K562 (cell line): ENCODE data around the gene JUN. TPM values are rescaled to one million over a fixed set of nuclear protein-coding genes. Genes with fewer than 3 reads are reported as not detected.

Experiments
- HDGF ChIP-seq: fragments of 450-650 bp; IDR thresholded peaks from 2 replicates; pipeline ENCODE4 v1.6.1; 2016
- ILK ChIP-seq: fragments of 450-650 bp; IDR thresholded peaks from 2 replicates; pipeline ENCODE4 v1.6.1; 2016; ENCODE audit warnings: missing genetic modification characterization, low read depth, mild to moderate bottlenecking, missing compliant biosample characterization, moderate library complexity, borderline replicate concordance
- JUN ChIP-seq, 2 experiments: sonication (generic) in 1 of 2; formaldehyde crosslinking in 1 of 2; IDR thresholded peaks; 2 replicates each; pipeline versions ENCODE4 v1.6.1 to v1.8.0; 2012 to 2022; ENCODE audit warnings: borderline replicate concordance in 2 of 2, mild to moderate bottlenecking in 2 of 2, improper control_type of control experiment in 1 of 2, low read depth in 1 of 2, low read length in 1 of 2, missing genetic modification reagents in 1 of 2
- KLF10 ChIP-seq: fragments of 250-450 bp; sonication (Bioruptor Pico); IDR thresholded peaks from 2 replicates; pipeline ENCODE4 v1.6.1; 2021; ENCODE audit warnings: matching md5 sums
- PHF20 ChIP-seq: fragments of 450-650 bp; IDR thresholded peaks from 2 replicates; pipeline ENCODE4 v1.6.1; 2018; ENCODE audit not compliant: partially characterized antibody
- PHF8 ChIP-seq: fragments of 200-600 bp; sonication (generic); IDR thresholded peaks from 2 replicates; pipeline ENCODE4 v1.6.1; 2012; ENCODE audit warnings: mixed run types, mild to moderate bottlenecking, inconsistent platforms, low read length, moderate library complexity, borderline replicate concordance
- POLR2H ChIP-seq: IDR thresholded peaks from 2 replicates; pipeline ENCODE4 v1.6.1; 2016; ENCODE audit warnings: missing genetic modification characterization, low read depth, mild to moderate bottlenecking, control low read depth, missing compliant biosample characterization, moderate library complexity
- RBM15 ChIP-seq: fragments of 200-400 bp; formaldehyde crosslinking; IDR thresholded peaks from 2 replicates; pipeline ENCODE4 v1.6.1; 2018; ENCODE audit warnings: mild to moderate bottlenecking, low read length, moderate library complexity; ENCODE audit not compliant: insufficient read depth
- SMAD4 ChIP-seq: fragments of 250-450 bp; sonication (Bioruptor Pico); conservative IDR thresholded peaks from 2 replicates; pipeline ENCODE4 v1.8.0; 2021; ENCODE audit warnings: inconsistent platforms, mild to moderate bottlenecking, moderate library complexity
- SRSF9 ChIP-seq: fragments of 200-400 bp; formaldehyde crosslinking; IDR thresholded peaks from 2 replicates; pipeline ENCODE4 v1.6.1; 2017; ENCODE audit warnings: low read depth, low read length, borderline replicate concordance
- TCFL5 ChIP-seq: fragments of 250-450 bp; sonication (Bioruptor Pico); conservative IDR thresholded peaks from 2 replicates; pipeline ENCODE4 v1.6.1; 2021; ENCODE audit warnings: mild to moderate bottlenecking, moderate library complexity, matching md5 sums
- ZNF124 ChIP-seq: sonication (generic); formaldehyde crosslinking; IDR thresholded peaks from 2 replicates; pipeline ENCODE4 v1.8.1; 2022; ENCODE audit warnings: missing genetic modification reagents
- ZNF24 ChIP-seq: fragments of 450-650 bp; IDR thresholded peaks from 2 replicates; pipeline ENCODE4 v1.6.1; 2016
- ZNF316 ChIP-seq: fragments of 450-650 bp; IDR thresholded peaks from 2 replicates; pipeline ENCODE4 v1.6.1; 2016
- polyA plus RNA-seq, 8 experiments: library from polyadenylated mRNA; depleted of rRNA in 4 of 8; stranded (reverse) in 5 of 8; unstranded in 3 of 8; fragments of >200 nt; fragmentation: Nextera tagmentation in 2 of 8; fragmentation: Illumina TruSeq in 1 of 8; extraction: Ambion mirVana in 2 of 8; extraction: Trizol in 1 of 8; gene quantifications; 2 replicates each; pipeline versions ENCODE4 v1.2.1 to v1.2.3, GENCODE V29; 2011 to 2014; ENCODE audit warnings: inconsistent platforms in 1 of 8, missing spikeins in 1 of 8
- total RNA-seq, 7 experiments: library from RNA; depleted of rRNA in 6 of 7; stranded (reverse); fragments of >200 nt in 6 of 7; fragmentation: Illumina TruSeq in 2 of 7; extraction: Trizol in 2 of 7; gene quantifications; 2 replicates each; pipeline versions ENCODE4 v1.2.1 to v1.2.3, GENCODE V29; 2011 to 2021; ENCODE audit warnings: low replicate concordance in 1 of 7
- TF ChIP-seq, protein P1 (sequence below): fragments of 450-650 bp; conservative IDR thresholded peaks from 2 replicates; pipeline ENCODE4 v1.6.1; 2016; ENCODE audit warnings: missing genetic modification characterization, low read depth, mild to moderate bottlenecking, missing compliant biosample characterization, moderate library complexity
- TF ChIP-seq, protein P2 (sequence below): fragments of 450-650 bp; IDR thresholded peaks from 2 replicates; pipeline ENCODE4 v1.6.1; 2018; ENCODE audit not compliant: partially characterized antibody
- TF ChIP-seq, protein P3 (sequence below): fragments of 250-450 bp; sonication (Bioruptor Pico); IDR thresholded peaks from 2 replicates; pipeline ENCODE4 v1.8.0; 2022; ENCODE audit warnings: moderate library complexity, mild to moderate bottlenecking, inconsistent platforms

JUN gene
- total and polyA plus RNA-seq, 9 of the 15 experiments (the other 6 are each of a cell fraction or from before 2014, with no cell fraction given), result 0.32 to 23.4 (median 4.0) TPM

DNA sequence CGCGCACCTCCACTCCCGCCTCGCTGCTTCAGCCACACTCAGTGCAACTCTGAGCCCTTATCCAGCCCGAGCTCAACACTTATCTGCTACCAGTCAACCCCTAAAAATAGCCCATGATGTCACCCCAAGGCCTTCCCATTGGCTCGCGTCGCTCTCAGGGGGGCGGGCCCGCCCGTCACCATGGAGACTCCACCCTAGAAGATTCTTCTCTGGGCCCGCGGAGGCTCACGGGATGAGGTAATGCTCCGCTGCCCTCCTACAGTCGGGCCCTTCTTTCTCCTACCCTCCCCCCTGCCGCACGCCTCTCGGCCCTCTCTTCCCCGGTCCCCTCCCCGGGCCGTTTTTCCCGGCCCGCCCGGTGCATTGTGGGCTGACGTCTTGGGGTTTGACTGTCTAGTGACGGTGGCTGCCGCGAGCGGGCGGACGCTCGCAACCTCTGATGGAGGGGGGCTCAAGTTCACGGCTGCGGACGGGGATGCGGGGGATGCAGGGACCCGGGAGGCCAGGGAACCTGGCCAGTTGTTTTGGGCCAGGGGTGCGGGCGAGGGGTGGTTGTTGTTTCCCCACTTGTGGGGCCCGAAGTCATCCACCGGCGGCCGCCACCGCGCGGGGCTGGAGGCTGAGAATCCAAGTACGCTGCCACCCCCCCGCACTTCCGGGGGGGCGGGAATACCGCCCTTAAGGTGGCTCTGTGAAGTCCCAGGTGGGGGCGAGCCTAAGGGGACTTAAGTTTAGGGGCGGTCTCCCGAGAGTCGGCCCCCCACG lies at the start of gene JUN (continued):
- TF ChIP-seq SMAD4 (CRISPR knock-in tag) (peak; percentile 49; the same call in 1 of the 2 replicates), RBM15 (no peak), KLF10 (CRISPR knock-in tag) (no peak), SRSF9 (no peak), JUN (IDR thresholded peaks at IDR 0.05; ENCODE audit: borderline replicate concordance, low read depth, low read length) (peak; percentile 97), JUN (CRISPR knock-in tag; IDR thresholded peaks at IDR 0.05; ENCODE audit: borderline replicate concordance) (peak; percentile 99), HDGF (no peak), PHF8 (peak; percentile 77), TCFL5 (no peak), ZNF24 (0 out of 2 replicates have a peak, but pooled peaks have one; percentile 46), ZNF124 (CRISPR knock-in tag) (no peak), ZNF316 (no peak), PHF20 (peak; percentile 50), ILK (tag) (no peak), POLR2H (peak; percentile 98)
- TF ChIP-seq, protein P1, sequence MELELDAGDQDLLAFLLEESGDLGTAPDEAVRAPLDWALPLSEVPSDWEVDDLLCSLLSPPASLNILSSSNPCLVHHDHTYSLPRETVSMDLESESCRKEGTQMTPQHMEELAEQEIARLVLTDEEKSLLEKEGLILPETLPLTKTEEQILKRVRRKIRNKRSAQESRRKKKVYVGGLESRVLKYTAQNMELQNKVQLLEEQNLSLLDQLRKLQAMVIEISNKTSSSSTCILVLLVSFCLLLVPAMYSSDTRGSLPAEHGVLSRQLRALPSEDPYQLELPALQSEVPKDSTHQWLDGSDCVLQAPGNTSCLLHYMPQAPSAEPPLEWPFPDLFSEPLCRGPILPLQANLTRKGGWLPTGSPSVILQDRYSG (tag), result no peak
- TF ChIP-seq, protein P2, sequence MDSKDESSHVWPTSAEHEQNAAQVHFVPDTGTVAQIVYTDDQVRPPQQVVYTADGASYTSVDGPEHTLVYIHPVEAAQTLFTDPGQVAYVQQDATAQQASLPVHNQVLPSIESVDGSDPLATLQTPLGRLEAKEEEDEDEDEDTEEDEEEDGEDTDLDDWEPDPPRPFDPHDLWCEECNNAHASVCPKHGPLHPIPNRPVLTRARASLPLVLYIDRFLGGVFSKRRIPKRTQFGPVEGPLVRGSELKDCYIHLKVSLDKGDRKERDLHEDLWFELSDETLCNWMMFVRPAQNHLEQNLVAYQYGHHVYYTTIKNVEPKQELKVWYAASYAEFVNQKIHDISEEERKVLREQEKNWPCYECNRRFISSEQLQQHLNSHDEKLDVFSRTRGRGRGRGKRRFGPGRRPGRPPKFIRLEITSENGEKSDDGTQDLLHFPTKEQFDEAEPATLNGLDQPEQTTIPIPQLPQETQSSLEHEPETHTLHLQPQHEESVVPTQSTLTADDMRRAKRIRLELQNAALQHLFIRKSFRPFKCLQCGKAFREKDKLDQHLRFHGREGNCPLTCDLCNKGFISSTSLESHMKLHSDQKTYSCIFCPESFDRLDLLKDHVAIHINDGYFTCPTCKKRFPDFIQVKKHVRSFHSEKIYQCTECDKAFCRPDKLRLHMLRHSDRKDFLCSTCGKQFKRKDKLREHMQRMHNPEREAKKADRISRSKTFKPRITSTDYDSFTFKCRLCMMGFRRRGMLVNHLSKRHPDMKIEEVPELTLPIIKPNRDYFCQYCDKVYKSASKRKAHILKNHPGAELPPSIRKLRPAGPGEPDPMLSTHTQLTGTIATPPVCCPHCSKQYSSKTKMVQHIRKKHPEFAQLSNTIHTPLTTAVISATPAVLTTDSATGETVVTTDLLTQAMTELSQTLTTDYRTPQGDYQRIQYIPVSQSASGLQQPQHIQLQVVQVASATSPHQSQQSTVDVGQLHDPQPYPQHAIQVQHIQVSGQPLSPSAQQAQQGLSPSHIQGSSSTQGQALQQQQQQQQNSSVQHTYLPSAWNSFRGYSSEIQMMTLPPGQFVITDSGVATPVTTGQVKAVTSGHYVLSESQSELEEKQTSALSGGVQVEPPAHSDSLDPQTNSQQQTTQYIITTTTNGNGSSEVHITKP, result peak; percentile 86
- TF ChIP-seq, protein P3, sequence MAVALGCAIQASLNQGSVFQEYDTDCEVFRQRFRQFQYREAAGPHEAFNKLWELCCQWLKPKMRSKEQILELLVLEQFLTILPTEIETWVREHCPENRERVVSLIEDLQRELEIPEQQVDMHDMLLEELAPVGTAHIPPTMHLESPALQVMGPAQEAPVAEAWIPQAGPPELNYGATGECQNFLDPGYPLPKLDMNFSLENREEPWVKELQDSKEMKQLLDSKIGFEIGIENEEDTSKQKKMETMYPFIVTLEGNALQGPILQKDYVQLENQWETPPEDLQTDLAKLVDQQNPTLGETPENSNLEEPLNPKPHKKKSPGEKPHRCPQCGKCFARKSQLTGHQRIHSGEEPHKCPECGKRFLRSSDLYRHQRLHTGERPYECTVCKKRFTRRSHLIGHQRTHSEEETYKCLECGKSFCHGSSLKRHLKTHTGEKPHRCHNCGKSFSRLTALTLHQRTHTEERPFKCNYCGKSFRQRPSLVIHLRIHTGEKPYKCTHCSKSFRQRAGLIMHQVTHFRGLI (CRISPR knock-in tag), result no peak
